ENCODE results near the gene ECE1.

Gene ECE1

GRCh38 chr1:21321963-21322680, 31.9 kb upstream of the ECE1 start:
- H3K9me3 ChIP-seq (ENCODE audit: control insufficient read depth, low read length) = no peaks in the 10 kb centered on the region
- no peak overlapping the region for H3K4me3 ChIP-seq (ENCODE audit: low read length)
- H3K9ac ChIP-seq (ENCODE audit: low read length) = no peak overlapping the region
- no peaks in the 10 kb centered on the region for H3K36me3 ChIP-seq (ENCODE audit: control insufficient read depth, insufficient read depth, low read length)
- peaks cover 74% of the 10 kb centered on the region for H3K4me1 ChIP-seq (ENCODE audit: control insufficient read depth, insufficient read depth, low read length)
- H3K27me3 ChIP-seq (ENCODE audit: control insufficient read depth, insufficient read depth, low read length) = no peaks in the 10 kb centered on the region

- H3K27me3 ChIP-seq (ENCODE audit: control insufficient read depth, insufficient read depth, low read length) = no peaks in the 10 kb centered on the region
Observed at GRCh38 chr1:21320410-21321108, 30.3 kb upstream of the ECE1 start.

GRCh38 chr1:21319447-21320407, 29.5 kb upstream of the ECE1 start:
- Histone ChIP-seq H3K9ac (ENCODE audit: low read length) (peak overlapping the region; percentile 42), H3K4me3 (ENCODE audit: low read length) (no peak overlapping the region), H3K9me3 (ENCODE audit: control insufficient read depth, low read length) (no peaks in the 10 kb centered on the region), H3K4me1 (ENCODE audit: control insufficient read depth, insufficient read depth, low read length) (peaks cover 50% of the 10 kb centered on the region), H3K27me3 (ENCODE audit: control insufficient read depth, insufficient read depth, low read length) (no peaks in the 10 kb centered on the region), H3K36me3 (ENCODE audit: control insufficient read depth, insufficient read depth, low read length) (no peaks in the 10 kb centered on the region)

More at GRCh38 chr1:21320410-21321108, 30.3 kb upstream of the ECE1 start:
- Histone ChIP-seq H3K9me3 (ENCODE audit: control insufficient read depth, low read length) (no peaks in the 10 kb centered on the region), H3K9ac (ENCODE audit: low read length) (no peak overlapping the region), H3K4me3 (ENCODE audit: low read length) (no peak overlapping the region), H3K36me3 (ENCODE audit: control insufficient read depth, insufficient read depth, low read length) (no peaks in the 10 kb centered on the region), H3K4me1 (ENCODE audit: control insufficient read depth, insufficient read depth, low read length) (peaks cover 59% of the 10 kb centered on the region)

GRCh38 chr1:21318714-21319159, 28.5 kb upstream of the ECE1 start:
- H3K4me1 ChIP-seq (ENCODE audit: control insufficient read depth, insufficient read depth, low read length) = peaks cover 40% of the 10 kb centered on the region

GRCh38 chr1:21318057-21318713, 27.9 kb upstream of the ECE1 start:
- H3K9ac ChIP-seq (ENCODE audit: low read length) = peak overlapping the region; percentile 22
- no peak overlapping the region for H3K4me3 ChIP-seq (ENCODE audit: low read length)
- H3K4me1 ChIP-seq (ENCODE audit: control insufficient read depth, insufficient read depth, low read length) = peaks cover 41% of the 10 kb centered on the region

More at GRCh38 chr1:21318714-21319159, 28.5 kb upstream of the ECE1 start:
- Histone ChIP-seq H3K27me3 (ENCODE audit: control insufficient read depth, insufficient read depth, low read length) (no peaks in the 10 kb centered on the region), H3K9me3 (ENCODE audit: control insufficient read depth, low read length) (no peaks in the 10 kb centered on the region), H3K4me3 (ENCODE audit: low read length) (no peak overlapping the region), H3K9ac (ENCODE audit: low read length) (peak overlapping the region; percentile 22), H3K36me3 (ENCODE audit: control insufficient read depth, insufficient read depth, low read length) (no peaks in the 10 kb centered on the region)

GRCh38 chr1:21317690-21318043, 27.4 kb upstream of the ECE1 start:
- H3K4me1 ChIP-seq (ENCODE audit: control insufficient read depth, insufficient read depth, low read length) = peaks cover 39% of the 10 kb centered on the region
- H3K36me3 ChIP-seq (ENCODE audit: control insufficient read depth, insufficient read depth, low read length) = no peaks in the 10 kb centered on the region
- H3K4me3 ChIP-seq (ENCODE audit: low read length) = no peak overlapping the region
- H3K9ac ChIP-seq (ENCODE audit: low read length) = no peak overlapping the region
- H3K9me3 ChIP-seq (ENCODE audit: control insufficient read depth, low read length) = no peaks in the 10 kb centered on the region
- H3K27me3 ChIP-seq (ENCODE audit: control insufficient read depth, insufficient read depth, low read length) = no peaks in the 10 kb centered on the region

More at GRCh38 chr1:21318057-21318713, 27.9 kb upstream of the ECE1 start:
- Histone ChIP-seq H3K27me3 (ENCODE audit: control insufficient read depth, insufficient read depth, low read length) (no peaks in the 10 kb centered on the region), H3K36me3 (ENCODE audit: control insufficient read depth, insufficient read depth, low read length) (no peaks in the 10 kb centered on the region), H3K9me3 (ENCODE audit: control insufficient read depth, low read length) (no peaks in the 10 kb centered on the region)

GRCh38 chr1:21317035-21317689, 26.9 kb upstream of the ECE1 start:
- Histone ChIP-seq H3K36me3 (ENCODE audit: control insufficient read depth, insufficient read depth, low read length) (no peaks in the 10 kb centered on the region), H3K4me1 (ENCODE audit: control insufficient read depth, insufficient read depth, low read length) (peaks cover 35% of the 10 kb centered on the region), H3K9me3 (ENCODE audit: control insufficient read depth, low read length) (no peaks in the 10 kb centered on the region), H3K4me3 (ENCODE audit: low read length) (no peak overlapping the region), H3K9ac (ENCODE audit: low read length) (no peak overlapping the region), H3K27me3 (ENCODE audit: control insufficient read depth, insufficient read depth, low read length) (no peaks in the 10 kb centered on the region)

GRCh38 chr1:21314743-21315396, 24.6 kb upstream of the ECE1 start:
- H3K4me1 ChIP-seq (ENCODE audit: control insufficient read depth, insufficient read depth, low read length) = peaks cover 32% of the 10 kb centered on the region
- no peaks in the 10 kb centered on the region for H3K27me3 ChIP-seq (ENCODE audit: control insufficient read depth, insufficient read depth, low read length)
- no peaks in the 10 kb centered on the region for H3K36me3 ChIP-seq (ENCODE audit: control insufficient read depth, insufficient read depth, low read length)
- no peaks in the 10 kb centered on the region for H3K9me3 ChIP-seq (ENCODE audit: control insufficient read depth, low read length)
- no peak overlapping the region for H3K9ac ChIP-seq (ENCODE audit: low read length)
- H3K4me3 ChIP-seq (ENCODE audit: low read length) = no peak overlapping the region

- no peaks in the 10 kb centered on the region for H3K36me3 ChIP-seq (ENCODE audit: control insufficient read depth, insufficient read depth, low read length)
- peaks cover 25% of the 10 kb centered on the region for H3K4me1 ChIP-seq (ENCODE audit: control insufficient read depth, insufficient read depth, low read length)
- H3K9me3 ChIP-seq (ENCODE audit: control insufficient read depth, low read length) = no peaks in the 10 kb centered on the region
- no peak overlapping the region for H3K9ac ChIP-seq (ENCODE audit: low read length)
- no peaks in the 10 kb centered on the region for H3K27me3 ChIP-seq (ENCODE audit: control insufficient read depth, insufficient read depth, low read length)
- H3K4me3 ChIP-seq (ENCODE audit: low read length) = no peak overlapping the region
Observed at GRCh38 chr1:21313886-21314721, 23.8 kb upstream of the ECE1 start.

GRCh38 chr1:21313203-21313885, 23.1 kb upstream of the ECE1 start:
- no peak overlapping the region for H3K9ac ChIP-seq (ENCODE audit: low read length)
- no peaks in the 10 kb centered on the region for H3K27me3 ChIP-seq (ENCODE audit: control insufficient read depth, insufficient read depth, low read length)
- H3K4me1 ChIP-seq (ENCODE audit: control insufficient read depth, insufficient read depth, low read length) = peaks cover 25% of the 10 kb centered on the region
- no peaks in the 10 kb centered on the region for H3K9me3 ChIP-seq (ENCODE audit: control insufficient read depth, low read length)
- H3K36me3 ChIP-seq (ENCODE audit: control insufficient read depth, insufficient read depth, low read length) = no peaks in the 10 kb centered on the region
- H3K4me3 ChIP-seq (ENCODE audit: low read length) = no peak overlapping the region

Data from mucosa of stomach (tissue), 1 donor.